Activated naive CD8-positive, alpha-beta T cell treated with anti-CD3 and anti-CD28 coated beads, Interleukin-2, amount 10 ng/mL, durations not matched to agents 7 days and 5 days (primary cell): ENCODE results near the gene TSPAN8. TPM values are rescaled to one million over a fixed set of nuclear protein-coding genes. Genes with fewer than 3 reads are reported as not detected.

Source experiments
- ATAC-seq: fragments of 150-1000 bp; cut with Tn5 transposase; one replicate; pipeline ENCODE4 v1.10.0; 2021; ENCODE audit warnings: low read depth, moderate library complexity
- POLR2A ChIA-PET: fragments of 350-600 bp; sonication (Branson Sonifier 250); formaldehyde crosslinking; loops from one replicate; lab custom pipeline; 2021; ENCODE audit warnings: antibody characterized with exemption; lab: Charles Lee
- DNase-seq: peaks from one replicate; pipeline ENCODE4 v3.0.0; 2021
- H3K27ac Mint-ChIP-seq: one replicate; pipeline ENCODE4 v1.8.0; 2022; ENCODE audit warnings: mild to moderate bottlenecking, mixed read lengths
- H3K27me3 Mint-ChIP-seq: one replicate; pipeline ENCODE4 v1.8.0; 2022; ENCODE audit warnings: mild to moderate bottlenecking, moderate library complexity, mixed read lengths
- H3K36me3 Mint-ChIP-seq: one replicate; pipeline ENCODE4 v1.8.0; 2021; ENCODE audit warnings: mild to moderate bottlenecking, mixed read lengths
- H3K4me1 Mint-ChIP-seq: one replicate; pipeline ENCODE4 v1.8.0; 2021; ENCODE audit warnings: mixed read lengths
- H3K4me3 Mint-ChIP-seq: one replicate; pipeline ENCODE4 v1.8.0; 2022; ENCODE audit warnings: mild to moderate bottlenecking, moderate library complexity, mixed read lengths
- H3K9me3 Mint-ChIP-seq: one replicate; pipeline ENCODE4 v1.8.0; 2021; ENCODE audit warnings: mixed read lengths
- total RNA-seq, 2 experiments: library from RNA; stranded (reverse); gene quantifications; one replicate each; pipeline ENCODE4 v1.2.3, GENCODE V29; 2021

The TSPAN8 gene
- not detected for total RNA-seq

DNA sequence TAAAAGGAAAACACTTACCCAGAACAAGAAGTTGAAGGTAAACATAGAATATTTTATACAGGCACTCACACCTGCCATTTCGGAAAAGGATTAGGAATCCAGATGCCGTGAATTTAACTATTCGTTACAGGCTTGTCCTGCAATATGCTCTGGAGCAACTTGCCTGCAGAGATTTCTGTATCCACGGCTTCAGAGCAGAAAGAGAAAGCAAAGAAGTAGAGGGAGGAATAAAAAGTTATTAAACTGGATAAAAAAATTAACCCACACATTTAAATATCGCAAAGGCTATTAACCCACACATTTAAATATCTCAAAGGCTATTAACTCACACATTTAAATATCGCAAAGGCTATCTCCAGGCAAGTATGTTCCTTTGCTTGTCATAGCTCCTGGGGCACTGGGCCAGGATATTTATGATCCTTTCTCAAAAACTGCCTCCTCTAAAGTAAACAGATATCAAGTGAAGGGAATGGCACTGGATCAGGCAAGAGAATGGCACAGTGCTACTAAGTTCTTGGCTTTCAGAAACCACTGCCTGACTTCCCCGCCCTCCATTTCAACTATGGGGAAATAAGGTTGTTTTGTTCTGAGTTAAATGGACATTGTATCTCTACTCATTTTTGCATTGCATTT lies at the start of gene TSPAN8:
TSS of gene TSPAN8 (minus strand) at position 399 of the 633 bp plus-strand sequence. CDS start at position 78, 321 bp downstream.
- no peak for DNase-seq
- Mint-ChIP-seq H3K9me3 (peaks cover 2% of the 10 kb centered on the region), H3K4me1 (no peaks in the 10 kb centered on the region), H3K27ac (no peak within 1 kb of the TSS), H3K4me3 (no peak within 1 kb of the TSS), H3K36me3 (no peaks in the 10 kb centered on the region), H3K27me3 (no peaks in the 10 kb centered on the region)
- POLR2A ChIA-PET = no interaction called here
- no peak for ATAC-seq

DNA sequence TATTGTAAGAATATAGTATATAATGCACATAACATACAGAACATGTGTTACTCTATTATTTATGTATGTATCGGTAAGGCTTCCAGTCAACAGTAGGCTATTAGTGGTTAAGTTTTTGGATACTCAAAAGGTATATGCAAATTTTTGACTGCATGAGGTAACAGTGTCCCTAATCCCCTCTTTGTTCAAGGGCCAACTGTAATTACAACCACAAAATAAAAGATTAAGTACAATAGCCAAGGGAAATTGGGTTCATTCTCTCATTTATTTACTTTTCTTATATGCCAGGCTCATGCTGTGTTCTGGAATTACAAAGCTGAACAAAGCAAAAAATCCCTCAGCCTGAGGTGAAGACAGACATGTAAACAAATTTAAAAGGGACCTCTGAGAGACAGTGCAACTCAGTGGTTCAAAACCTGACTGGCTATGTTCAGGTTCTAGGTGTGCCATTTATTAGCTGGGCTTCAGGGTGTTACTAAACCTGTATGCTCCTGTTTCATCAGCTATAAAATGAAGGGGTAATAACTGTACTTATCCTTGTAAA lies 43.4 kb upstream of the TSPAN8 start:
- Mint-ChIP-seq H3K4me3 (no peak overlapping the region), H3K27me3 (no peaks in the 10 kb centered on the region), H3K4me1 (no peaks in the 10 kb centered on the region), H3K9me3 (no peaks in the 10 kb centered on the region), H3K27ac (no peak overlapping the region), H3K36me3 (no peaks in the 10 kb centered on the region)
- DNase-seq (no peak), ATAC-seq (no peak)
- POLR2A ChIA-PET = no interaction called here

DNA sequence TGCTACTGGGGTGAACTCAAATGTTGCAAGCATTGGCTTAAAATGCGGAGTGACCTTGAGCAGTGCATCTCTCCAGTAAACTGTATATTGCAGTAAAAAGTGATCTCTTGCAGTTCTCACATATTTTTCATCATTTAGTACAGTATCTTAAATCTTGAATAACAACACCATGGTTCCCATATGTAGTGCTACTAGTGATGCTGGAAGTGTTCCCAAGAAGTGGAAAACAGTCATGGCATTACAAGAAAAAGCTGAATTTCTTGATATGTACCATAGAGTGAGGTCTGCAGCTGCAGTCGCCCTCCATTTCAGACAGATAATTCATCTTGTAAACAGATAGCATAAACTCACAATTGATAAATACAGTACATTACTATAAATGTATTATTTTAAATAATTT lies 42.9 kb upstream of the TSPAN8 start:
- POLR2A ChIA-PET = no interaction called here
- ATAC-seq (no peak), DNase-seq (no peak)
- Mint-ChIP-seq H3K4me3 (no peak overlapping the region), H3K27me3 (no peaks in the 10 kb centered on the region), H3K27ac (no peak overlapping the region), H3K4me1 (no peaks in the 10 kb centered on the region), H3K9me3 (no peaks in the 10 kb centered on the region), H3K36me3 (no peaks in the 10 kb centered on the region)

DNA sequence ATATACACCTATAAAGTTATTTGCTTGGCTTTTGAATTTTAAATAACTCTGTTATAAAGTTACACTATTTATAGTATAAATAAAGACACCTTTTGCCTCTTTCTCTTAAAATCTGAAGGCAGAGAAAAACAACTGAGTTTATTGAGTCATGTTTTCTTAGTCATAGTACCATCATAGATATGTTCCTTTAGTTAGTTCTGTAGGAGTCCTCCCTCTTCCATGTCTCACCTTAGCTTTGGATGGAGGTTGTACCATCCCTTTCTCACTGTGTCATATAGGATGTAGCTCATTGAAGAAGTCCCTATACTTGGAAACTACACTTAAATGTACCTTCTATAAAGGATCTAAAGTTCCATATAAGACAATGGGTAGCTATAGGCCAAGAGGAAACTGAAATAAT lies 39.7 kb upstream of the TSPAN8 start:
- H3K4me3 Mint-ChIP-seq = no peak overlapping the region
- no peaks in the 10 kb centered on the region for H3K9me3 Mint-ChIP-seq

DNA sequence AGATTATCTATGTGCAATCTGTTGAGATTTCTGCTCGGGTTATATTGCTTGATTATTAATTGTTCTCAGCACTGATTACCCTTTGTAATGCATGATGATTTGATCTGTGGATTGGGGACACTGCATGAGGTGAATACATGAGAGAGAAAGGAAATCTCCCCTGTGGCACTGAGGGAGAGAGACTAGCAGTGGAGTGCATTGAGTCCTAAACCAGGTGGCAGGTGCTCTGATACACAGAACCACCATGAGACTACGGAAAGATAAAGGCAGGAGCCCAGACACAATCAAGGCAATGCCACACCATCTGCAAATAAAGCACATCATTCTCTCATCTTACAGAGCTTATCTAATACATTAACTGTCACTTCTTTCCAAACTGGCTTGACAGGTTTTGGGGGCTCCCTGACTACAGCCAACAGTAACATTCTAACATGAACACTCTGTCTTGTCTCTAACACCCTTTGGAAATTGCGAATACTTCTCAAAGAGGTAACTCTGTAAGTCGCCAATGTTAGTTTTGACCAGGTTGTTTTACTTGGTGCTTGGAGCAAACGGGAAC lies 37.6 kb upstream of the TSPAN8 start:
- Mint-ChIP-seq H3K4me1 (no peaks in the 10 kb centered on the region), H3K27ac (no peak overlapping the region), H3K27me3 (no peaks in the 10 kb centered on the region), H3K36me3 (no peaks in the 10 kb centered on the region), H3K4me3 (no peak overlapping the region), H3K9me3 (no peaks in the 10 kb centered on the region)
- ATAC-seq (no peak), DNase-seq (no peak)
- POLR2A ChIA-PET = no interaction called here

More for the DNA sequence above, 39.7 kb upstream of the TSPAN8 start:
- POLR2A ChIA-PET = no interaction called here
- Mint-ChIP-seq H3K4me1 (no peaks in the 10 kb centered on the region), H3K36me3 (no peaks in the 10 kb centered on the region), H3K27ac (no peak overlapping the region), H3K27me3 (no peaks in the 10 kb centered on the region)
- ATAC-seq (no peak), DNase-seq (no peak)

DNA sequence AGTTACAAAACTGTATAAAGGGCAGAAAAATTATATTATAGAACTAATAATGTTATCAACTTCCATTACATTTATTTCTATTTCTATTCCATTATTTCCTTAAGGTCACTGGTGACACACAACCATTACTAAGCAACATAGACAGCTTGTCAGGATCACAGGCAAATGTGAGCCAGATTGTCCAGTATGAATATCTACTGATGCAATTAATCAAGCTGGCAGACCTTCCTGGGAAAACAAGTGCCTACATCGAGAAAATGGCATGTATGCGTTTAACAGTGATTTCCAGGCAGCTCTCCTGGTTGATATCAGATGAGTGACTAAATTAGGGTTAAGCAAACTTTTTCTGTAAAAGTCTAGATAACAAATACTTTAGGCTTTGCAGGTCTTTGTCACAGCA lies 36.9 kb upstream of the TSPAN8 start:
- POLR2A ChIA-PET = no interaction called here
- Mint-ChIP-seq H3K27me3 (no peaks in the 10 kb centered on the region), H3K4me1 (no peaks in the 10 kb centered on the region), H3K27ac (no peak overlapping the region), H3K4me3 (no peak overlapping the region), H3K9me3 (no peaks in the 10 kb centered on the region), H3K36me3 (no peaks in the 10 kb centered on the region)
- DNase-seq (no peak), ATAC-seq (no peak)

DNA sequence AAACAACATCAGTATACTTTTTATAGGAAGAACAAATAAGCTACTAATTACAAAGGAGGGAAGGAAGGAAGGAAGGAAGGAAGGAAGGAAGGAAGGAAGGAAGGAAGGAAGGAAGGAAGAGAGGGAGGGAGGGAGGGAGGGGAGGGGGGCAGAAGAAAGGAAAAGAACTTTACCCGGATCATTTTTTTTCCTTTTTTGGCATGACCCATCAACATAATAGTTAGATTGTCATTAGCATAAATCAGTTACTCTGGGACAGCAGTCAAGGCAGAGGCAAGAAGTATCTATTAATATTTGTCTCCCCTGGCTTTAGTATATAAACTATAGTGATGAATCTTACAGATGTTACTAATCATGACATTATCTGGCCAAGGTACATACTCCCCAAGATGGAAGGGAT lies 35.2 kb upstream of the TSPAN8 start:
- no peak overlapping the region for H3K27ac Mint-ChIP-seq
- POLR2A ChIA-PET = no interaction called here
- H3K36me3 Mint-ChIP-seq = no peaks in the 10 kb centered on the region
- no peaks in the 10 kb centered on the region for H3K9me3 Mint-ChIP-seq
- no peak for ATAC-seq
- no peaks in the 10 kb centered on the region for H3K4me1 Mint-ChIP-seq
- H3K4me3 Mint-ChIP-seq = no peak overlapping the region
- H3K27me3 Mint-ChIP-seq = no peaks in the 10 kb centered on the region
- no peak for DNase-seq

DNA sequence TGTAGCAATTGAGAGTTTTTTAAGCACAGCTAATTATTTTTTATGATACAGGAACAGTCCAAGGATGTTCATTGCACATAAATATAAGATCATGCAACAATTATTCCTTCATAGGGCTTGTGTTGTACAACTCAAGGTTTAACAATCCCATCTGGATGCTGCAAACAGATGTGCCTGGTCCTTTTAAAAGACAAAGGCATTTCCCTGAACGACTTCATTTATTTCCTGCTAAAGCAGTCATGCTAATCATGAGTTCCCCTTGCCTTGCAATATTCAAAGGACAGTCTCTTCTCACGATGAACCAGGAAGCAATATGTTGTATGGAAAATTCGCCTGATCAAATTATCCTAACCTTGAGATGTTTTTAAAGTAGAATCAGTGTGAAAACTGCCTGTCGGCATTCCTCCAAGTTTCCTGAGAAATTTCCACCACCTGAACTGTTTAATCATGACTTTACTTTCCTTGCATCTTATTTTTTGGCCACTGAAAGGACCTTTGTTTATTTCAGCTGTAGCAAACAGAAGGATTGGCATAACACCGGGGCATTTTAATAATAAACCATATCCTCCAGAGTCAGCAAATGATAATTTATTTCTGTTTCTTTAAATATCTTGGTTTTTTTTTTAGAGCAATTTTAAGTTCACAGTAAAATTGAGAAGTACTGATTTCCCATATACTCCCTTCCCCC lies 33.9 kb upstream of the TSPAN8 start:
- H3K4me1 Mint-ChIP-seq = no peaks in the 10 kb centered on the region
- POLR2A ChIA-PET = no interaction called here
- DNase-seq = no peak
- no peaks in the 10 kb centered on the region for H3K9me3 Mint-ChIP-seq
- no peak overlapping the region for H3K27ac Mint-ChIP-seq
- H3K27me3 Mint-ChIP-seq = no peaks in the 10 kb centered on the region
- H3K36me3 Mint-ChIP-seq = no peaks in the 10 kb centered on the region
- H3K4me3 Mint-ChIP-seq = no peak overlapping the region
- no peak for ATAC-seq

DNA sequence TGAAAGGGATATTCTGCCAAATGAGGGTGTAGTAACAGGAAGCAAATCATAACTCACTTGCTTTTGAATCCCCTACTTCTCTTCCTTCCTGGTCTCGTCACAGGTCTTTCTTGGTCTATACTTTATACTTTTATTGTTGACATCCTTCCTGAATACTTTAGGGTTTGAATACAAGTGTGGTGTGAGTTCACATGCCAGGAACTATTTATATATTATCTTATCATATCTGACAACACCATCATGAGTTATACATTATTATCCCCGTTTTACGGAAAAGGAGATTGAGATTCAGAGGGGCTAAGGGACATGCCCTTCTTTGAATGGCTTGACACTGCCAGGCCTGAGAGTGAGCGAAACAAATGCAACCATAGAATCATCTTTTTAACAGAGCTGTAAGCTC lies 33.0 kb upstream of the TSPAN8 start:
- Mint-ChIP-seq H3K9me3 (no peaks in the 10 kb centered on the region), H3K27ac (no peak overlapping the region), H3K36me3 (no peaks in the 10 kb centered on the region), H3K27me3 (no peaks in the 10 kb centered on the region), H3K4me1 (no peaks in the 10 kb centered on the region), H3K4me3 (no peak overlapping the region)
- no peak for DNase-seq
- POLR2A ChIA-PET = no interaction called here
- ATAC-seq = no peak

DNA sequence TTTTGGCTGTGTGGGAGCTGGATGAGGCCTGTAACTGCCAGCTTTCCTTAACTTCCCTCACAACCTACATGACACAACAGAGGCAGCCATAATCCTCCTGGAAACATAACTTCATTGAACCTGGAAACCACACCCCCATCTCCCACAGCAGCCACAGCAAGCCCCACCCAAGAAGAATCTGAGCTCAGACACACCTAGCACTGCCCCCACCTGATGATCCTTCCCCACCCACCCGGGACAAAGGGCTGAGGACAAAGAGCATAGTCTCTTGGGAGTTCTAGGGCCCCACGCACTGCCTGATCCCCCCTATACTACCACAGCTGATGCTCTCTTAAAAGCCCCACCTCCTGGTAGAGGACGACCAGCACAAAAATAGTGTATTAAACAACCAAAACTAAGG lies 29.6 kb upstream of the TSPAN8 start:
- Mint-ChIP-seq H3K9me3 (no peaks in the 10 kb centered on the region), H3K27me3 (no peaks in the 10 kb centered on the region), H3K4me3 (no peak overlapping the region), H3K27ac (no peak overlapping the region), H3K36me3 (no peaks in the 10 kb centered on the region), H3K4me1 (no peaks in the 10 kb centered on the region)
- ATAC-seq (no peak), DNase-seq (no peak)
- POLR2A ChIA-PET = no interaction called here

DNA sequence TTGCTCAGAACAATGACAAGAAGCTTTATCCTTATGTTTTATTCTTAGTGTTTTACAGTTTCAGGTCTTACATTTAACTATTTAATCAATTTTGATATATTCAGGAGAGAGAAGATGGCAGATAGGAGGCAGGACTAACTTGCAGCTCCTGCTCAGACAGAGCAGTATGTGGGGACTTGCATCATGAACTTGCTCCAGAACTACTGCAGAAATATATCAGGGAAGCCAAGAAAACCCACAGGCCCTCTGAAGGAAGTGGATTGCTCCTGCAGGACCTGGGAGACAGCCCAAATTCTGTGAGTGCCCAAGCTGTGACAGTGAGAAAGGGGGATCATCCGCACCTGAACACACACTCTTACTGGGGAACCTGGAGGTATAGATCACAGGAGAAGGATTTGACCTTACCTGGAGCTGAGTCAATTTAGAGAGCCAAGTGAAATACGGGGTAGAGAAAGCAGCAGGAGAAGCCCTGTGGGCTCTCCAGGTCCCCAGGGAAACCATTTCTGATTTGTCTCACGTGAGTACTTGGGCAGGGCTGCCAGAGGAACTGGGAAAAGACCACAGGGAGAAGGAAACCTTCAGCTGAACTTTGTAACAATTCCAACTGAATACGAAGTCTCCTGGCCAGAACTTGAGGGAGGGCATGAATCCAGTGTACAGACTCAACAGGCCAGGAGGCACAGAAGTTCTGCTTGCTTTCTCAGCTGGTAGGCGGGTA lies 28.9 kb upstream of the TSPAN8 start:
- no peak overlapping the region for H3K27ac Mint-ChIP-seq
- POLR2A ChIA-PET = no interaction called here
- H3K4me1 Mint-ChIP-seq = no peaks in the 10 kb centered on the region
- no peaks in the 10 kb centered on the region for H3K9me3 Mint-ChIP-seq
- DNase-seq = no peak
- H3K27me3 Mint-ChIP-seq = no peaks in the 10 kb centered on the region
- no peaks in the 10 kb centered on the region for H3K36me3 Mint-ChIP-seq
- no peak overlapping the region for H3K4me3 Mint-ChIP-seq
- no peak for ATAC-seq

DNA sequence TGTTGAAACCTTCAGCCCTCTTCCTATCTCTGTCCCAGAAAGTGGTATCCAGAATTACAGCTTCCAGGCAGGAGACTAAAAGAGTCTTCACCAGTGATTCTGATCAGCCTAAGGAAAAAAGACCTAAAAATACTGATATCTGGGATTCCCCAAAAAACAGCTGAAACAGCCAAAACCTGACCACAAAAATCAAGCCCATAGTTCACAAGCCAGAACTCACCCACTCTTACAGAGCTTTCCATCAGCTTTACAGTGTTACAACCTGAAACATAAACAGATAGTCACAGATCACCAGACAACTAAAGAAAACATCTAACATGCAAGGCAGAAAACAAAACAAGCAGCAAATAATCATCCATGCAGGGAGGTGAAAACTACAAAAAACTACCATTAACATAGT lies 26.0 kb upstream of the TSPAN8 start:
- Mint-ChIP-seq H3K4me1 (no peaks in the 10 kb centered on the region), H3K36me3 (no peaks in the 10 kb centered on the region)
- POLR2A ChIA-PET = no interaction called here

DNA sequence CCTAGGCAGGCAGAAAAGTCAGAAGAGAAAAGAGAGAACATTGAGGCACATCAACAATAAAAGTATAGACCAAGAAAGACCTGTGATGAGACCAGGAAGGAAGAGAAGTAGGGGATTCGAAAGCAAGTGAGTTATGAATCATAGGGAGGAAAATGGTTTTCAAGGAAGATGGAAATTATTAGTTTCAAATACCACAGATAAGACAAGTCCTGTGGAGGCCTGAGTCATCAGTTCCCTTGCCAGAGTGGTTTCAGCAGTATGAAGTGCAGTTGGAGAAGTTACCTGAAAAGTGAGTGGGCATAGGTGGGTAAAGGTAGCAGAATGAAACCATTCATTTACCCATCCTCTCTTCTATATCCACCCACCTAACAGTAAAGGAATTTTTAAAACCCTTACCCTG lies 25.2 kb upstream of the TSPAN8 start:
- Mint-ChIP-seq H3K4me3 (no peak overlapping the region), H3K36me3 (no peaks in the 10 kb centered on the region), H3K9me3 (no peaks in the 10 kb centered on the region), H3K4me1 (no peaks in the 10 kb centered on the region), H3K27me3 (no peaks in the 10 kb centered on the region), H3K27ac (no peak overlapping the region)
- ATAC-seq (no peak), DNase-seq (no peak)
- POLR2A ChIA-PET = no interaction called here

More for the DNA sequence above, 26.0 kb upstream of the TSPAN8 start:
- Mint-ChIP-seq H3K27me3 (no peaks in the 10 kb centered on the region), H3K9me3 (no peaks in the 10 kb centered on the region), H3K27ac (no peak overlapping the region), H3K4me3 (no peak overlapping the region)
- no peak for ATAC-seq
- no peak for DNase-seq
